Retinal pigment epithelial cell (primary cell): ENCODE results near the gene GRPR.
"Not testable (repeated sequence)": the region's sequence is repeated elsewhere in the genome, so short reads cannot be mapped to it uniquely, and the experiment has no call there.

Experiments
- DNase-seq: peaks from one replicate; pipeline ENCODE4 v3.0.0-alpha.2; 2010; ENCODE audit warnings: low read depth
- H3K4me3 ChIP-seq: 2 replicates; pipeline ENCODE4 v1.5.1; 2011; ENCODE audit warnings: mild to moderate bottlenecking, low read length, control low read depth, moderate library complexity
- TF ChIP-seq, protein P1 (sequence below): conservative IDR thresholded peaks from 2 replicates; pipeline ENCODE4 v1.5.1; 2011; ENCODE audit warnings: low read depth, low read length, control low read depth, inconsistent platforms

Gene GRPR

DNA sequence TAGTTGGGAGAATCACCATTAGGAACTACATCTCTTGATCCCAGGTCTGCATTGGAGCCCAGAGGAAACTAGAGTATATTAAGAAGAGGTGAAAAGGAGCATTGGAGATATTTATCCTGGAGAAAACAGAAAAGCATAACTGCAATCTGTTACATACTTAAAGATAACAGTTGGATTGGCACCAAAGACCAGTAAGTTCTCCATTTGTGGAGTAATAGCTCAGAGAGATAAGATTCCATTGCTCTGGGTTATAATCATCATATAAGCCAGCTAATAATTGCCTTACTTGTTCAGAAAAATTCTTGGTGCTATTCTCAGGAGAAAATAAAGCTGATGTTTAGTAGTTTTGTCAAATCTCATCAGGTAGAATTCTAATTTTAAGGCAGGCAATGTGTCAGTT, 20.6 kb downstream of the GRPR start:
- DNase-seq, result no peak
- H3K4me3 ChIP-seq, result no peak overlapping the region
- TF ChIP-seq, protein P1, sequence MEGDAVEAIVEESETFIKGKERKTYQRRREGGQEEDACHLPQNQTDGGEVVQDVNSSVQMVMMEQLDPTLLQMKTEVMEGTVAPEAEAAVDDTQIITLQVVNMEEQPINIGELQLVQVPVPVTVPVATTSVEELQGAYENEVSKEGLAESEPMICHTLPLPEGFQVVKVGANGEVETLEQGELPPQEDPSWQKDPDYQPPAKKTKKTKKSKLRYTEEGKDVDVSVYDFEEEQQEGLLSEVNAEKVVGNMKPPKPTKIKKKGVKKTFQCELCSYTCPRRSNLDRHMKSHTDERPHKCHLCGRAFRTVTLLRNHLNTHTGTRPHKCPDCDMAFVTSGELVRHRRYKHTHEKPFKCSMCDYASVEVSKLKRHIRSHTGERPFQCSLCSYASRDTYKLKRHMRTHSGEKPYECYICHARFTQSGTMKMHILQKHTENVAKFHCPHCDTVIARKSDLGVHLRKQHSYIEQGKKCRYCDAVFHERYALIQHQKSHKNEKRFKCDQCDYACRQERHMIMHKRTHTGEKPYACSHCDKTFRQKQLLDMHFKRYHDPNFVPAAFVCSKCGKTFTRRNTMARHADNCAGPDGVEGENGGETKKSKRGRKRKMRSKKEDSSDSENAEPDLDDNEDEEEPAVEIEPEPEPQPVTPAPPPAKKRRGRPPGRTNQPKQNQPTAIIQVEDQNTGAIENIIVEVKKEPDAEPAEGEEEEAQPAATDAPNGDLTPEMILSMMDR, result no peak

DNA sequence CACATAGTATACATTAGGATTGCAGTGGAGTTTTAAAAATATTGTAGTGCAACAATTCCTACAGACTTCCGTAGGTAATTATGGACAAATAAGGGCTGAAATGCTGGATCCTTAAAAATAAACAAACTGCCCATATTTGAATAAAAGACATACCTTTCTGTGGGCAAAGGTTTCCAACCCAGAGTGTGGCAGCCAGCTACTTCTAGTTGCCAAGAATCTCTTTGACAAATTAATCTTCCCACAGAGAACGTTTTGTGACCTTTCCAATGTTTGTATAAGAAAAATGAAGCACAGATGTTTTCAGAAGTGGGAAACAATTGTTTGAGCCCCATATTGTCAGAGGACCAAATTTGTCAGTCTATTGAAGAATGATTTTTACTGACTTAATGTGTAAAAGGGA, 21.1 kb downstream of the GRPR start:
- H3K4me3 ChIP-seq, result no peak overlapping the region
- DNase-seq, result no peak

DNA sequence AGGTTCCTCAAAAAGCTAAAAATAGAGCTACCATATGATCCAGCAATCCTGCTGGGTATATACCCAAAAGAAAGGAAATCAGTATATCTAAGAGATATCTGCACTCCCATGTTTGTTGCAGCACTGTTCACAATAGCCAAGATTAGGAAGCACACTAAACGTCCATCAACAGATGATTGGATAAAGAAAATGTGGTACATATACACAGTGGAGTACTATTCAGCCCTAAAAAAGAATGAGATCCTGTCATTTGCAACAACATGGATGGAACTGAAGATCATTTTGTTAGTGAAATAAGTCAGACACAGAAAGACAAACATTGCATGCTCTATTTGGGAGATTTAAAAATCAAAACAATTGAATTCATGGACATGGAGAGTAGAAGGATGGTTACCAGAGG, 21.7 kb downstream of the GRPR start:
- not testable (repeated sequence) for H3K4me3 ChIP-seq, DNase-seq

More for the DNA sequence above, 21.1 kb downstream of the GRPR start:
- TF ChIP-seq, protein P1, result no peak

DNA sequence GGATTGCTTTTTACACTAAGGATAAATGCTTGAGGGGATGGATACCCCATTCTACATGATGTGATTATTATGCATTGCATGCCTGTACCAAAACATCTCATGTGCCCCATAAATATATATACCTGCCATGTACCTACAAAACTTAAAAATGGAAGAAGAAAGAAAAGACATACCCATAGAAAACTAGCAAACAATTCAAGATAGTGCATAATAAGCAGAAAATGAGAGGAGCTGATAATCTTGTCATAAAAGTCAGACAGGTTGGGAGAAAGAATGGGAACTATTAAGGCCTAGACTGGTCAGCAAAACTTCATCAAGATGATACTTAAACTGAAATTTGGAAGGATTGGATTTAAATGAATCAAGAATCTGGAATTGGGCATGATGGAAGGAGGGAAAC, 22.3 kb downstream of the GRPR start:
- TF ChIP-seq, protein P1, result no peak
- no peak overlapping the region for H3K4me3 ChIP-seq
- DNase-seq, result no peak

DNA sequence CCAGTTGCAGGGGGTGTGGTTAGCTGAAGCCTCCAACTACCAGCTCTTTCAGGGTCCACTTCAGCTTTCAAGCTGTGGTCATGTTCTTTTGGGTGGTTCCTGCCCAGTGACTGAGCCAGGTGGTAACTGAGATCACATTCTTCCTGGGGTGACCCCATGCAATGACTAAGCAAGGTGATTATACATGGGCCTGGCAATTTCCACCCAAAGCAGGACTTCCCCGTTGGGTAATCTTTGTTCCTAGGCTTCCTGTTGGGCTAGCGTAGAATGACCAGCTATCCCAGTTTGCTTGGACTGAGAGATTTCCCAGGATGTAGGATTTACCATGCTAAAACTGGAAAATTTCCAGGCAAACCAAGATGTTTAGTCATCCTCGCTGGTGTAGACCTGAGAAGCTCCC, 25.5 kb downstream of the GRPR start:
- no peak for DNase-seq
- TF ChIP-seq, protein P1, result no peak
- H3K4me3 ChIP-seq, result no peak overlapping the region

DNA sequence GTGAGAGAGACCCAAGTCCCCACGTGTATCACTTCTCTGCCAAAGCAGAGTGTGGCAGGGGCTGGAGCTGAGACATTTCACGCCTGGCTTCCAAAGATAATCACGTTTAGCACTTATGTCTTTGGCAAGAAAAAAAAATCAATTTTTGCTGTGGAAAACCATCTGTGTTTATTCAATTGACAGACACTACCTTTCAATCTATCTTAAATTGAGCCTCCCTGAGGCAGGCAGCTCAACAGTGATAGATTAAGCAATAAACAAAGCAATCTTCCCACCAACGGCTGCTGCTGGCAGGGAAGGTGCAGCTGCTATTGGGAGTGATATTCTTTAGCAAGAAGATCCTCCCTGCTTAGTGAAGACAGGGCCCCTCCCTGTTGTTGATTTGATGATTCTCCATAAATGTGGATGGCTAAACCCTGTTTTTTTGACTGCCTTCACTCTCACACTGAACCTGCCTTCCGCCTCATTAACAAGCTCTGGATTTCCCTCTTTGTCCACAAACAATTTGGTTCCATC, 32.3 kb downstream of the GRPR start:
- DNase-seq, result no peak
- TF ChIP-seq, protein P1, result no peak

DNA sequence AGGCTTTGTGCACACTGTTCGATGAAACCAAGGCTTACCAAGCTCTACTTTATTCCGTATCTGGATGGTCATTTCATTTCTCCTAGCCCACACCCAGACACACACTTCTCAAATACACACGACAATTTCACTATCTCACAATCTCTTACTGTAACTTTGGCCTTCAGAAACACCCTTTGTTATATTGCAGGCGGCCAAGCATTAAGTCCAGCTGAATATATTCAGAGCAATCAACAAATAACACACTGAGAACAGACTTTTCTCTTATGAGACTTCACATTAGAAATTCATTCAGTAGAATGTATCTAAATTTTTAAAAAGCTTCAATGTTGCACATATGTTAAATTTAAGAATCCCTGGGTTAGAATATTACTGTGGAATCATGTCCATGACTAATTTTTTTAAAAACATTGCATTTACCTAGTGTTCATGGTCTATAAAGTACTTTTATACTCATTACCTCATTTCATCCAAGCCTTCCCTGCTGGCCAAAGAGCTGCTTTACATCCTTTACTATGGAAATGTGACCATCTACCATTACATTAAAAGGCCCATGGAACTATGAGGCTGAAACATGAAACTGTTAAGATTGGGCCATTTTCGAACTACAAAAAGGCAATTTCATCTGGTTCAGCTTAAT, 33.4 kb downstream of the GRPR start:
- DNase-seq, result no peak
- TF ChIP-seq, protein P1, result no peak
- H3K4me3 ChIP-seq, result no peak overlapping the region

More for the DNA sequence above, 32.3 kb downstream of the GRPR start:
- no peak overlapping the region for H3K4me3 ChIP-seq
